ENCODE data around the gene ATP2B3.
A peak's percentile ranks its signal among the peaks of the same experiment; 100 is the strongest.

Gene ATP2B3

GRCh38 chrX:153517423-153517822, at the start of gene ATP2B3:
Gene ATP2B3 (plus strand): TSS chrX:153517642. CDS start chrX:153536248, 18,606 bp downstream.
- DNase-seq, result no peak

- no peak for DNase-seq
Measured at GRCh38 chrX:153468008-153468580, 49.3 kb upstream of the ATP2B3 start.

- peak; percentile 27 for DNase-seq
Measured at GRCh38 chrX:153469811-153470410, 47.5 kb upstream of the ATP2B3 start.

- DNase-seq, result peak; percentile 85
Measured at GRCh38 chrX:153470411-153471363, 46.8 kb upstream of the ATP2B3 start, which contains the start of gene HAUS7. Gene HAUS7 (minus strand): TSS chrX:153470576. CDS start chrX:153470557, 19 bp downstream.

- DNase-seq, result no peak
Measured at GRCh38 chrX:153471663-153472280, 45.7 kb upstream of the ATP2B3 start.

- DNase-seq, result no peak
Measured at GRCh38 chrX:153473126-153473525, 44.3 kb upstream of the ATP2B3 start.

- no peak for DNase-seq
Measured at GRCh38 chrX:153474266-153474665, 43.2 kb upstream of the ATP2B3 start.

DNA sequence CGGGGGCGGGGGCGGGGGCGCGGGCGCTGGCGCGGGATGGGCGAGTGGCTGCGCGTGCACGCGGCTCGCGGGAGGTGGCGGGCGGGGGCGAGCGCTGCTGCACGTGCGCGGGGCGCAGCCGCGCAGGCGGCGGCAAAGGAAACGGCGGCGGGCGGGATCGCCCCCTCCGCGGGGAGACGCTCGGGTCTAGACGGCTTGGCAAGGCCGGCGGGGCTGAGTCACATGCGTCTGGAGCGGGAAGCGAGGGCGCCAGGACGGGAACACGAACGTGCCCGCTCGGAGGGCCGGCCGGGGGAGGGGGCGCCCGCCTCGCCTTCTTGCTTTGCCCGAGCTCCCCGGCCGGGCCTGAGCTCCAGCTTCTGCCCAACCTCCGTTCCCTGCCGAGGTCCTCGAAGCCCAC, 42.7 kb upstream of the ATP2B3 start:
- DNase-seq, result peak; percentile 40

DNA sequence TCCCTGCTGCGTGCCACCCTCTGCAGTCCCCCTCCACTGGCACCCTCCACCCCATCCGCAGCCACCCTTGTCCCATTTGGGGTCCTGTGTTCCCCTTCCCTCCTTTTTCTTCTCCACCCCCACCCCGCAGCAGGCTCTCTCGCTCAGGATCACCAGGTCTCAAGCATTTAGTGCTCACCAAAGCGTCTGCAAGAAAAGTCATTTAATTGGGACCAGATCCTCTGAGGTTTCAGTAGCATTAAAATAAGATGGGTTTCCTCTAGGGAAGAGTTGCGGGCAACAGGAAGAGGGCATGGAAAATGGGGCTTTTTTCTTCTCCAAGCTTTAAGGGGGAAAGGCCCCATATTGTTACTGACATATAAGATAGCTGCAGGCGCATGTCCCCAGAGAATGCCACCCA, 42.2 kb upstream of the ATP2B3 start:
- DNase-seq, result no peak

GRCh38 chrX:153475751-153476281, 41.6 kb upstream of the ATP2B3 start:
- no peak for DNase-seq

DNA sequence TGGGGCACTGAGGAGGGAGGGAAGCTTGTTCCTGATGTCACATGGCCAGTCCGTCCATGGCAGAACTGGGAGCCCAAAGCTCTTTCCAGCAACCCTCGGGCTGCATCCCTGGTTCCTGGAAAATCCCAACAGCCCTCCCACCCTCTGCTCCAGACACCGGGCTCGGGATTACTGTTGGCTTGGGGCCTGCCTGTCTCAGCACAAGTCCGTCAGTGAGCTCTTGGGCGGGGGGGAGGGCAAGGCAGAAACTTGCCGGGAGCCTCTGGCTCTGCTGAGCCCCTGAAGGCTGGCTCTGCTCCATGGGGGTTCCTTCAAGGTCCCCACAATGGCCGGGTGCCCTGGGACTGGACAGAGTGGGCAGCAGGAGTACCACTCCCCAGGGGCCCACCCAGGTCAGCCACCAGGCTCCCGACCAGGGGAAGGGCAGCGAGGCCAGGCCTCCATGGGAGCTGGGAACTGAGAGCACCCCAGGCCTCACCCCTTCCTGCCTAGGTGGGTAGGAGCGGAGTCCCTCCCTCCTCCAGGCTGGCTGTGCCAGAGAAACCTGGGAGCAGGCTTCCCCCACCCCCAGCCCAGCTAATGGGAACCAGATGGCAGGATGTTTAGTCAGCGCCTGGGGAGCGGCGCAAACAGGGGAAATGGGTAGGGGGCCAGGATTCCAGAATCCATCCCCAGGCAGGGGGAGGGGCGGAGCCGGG, 40.6 kb upstream of the ATP2B3 start:
- DNase-seq, result no peak

DNA sequence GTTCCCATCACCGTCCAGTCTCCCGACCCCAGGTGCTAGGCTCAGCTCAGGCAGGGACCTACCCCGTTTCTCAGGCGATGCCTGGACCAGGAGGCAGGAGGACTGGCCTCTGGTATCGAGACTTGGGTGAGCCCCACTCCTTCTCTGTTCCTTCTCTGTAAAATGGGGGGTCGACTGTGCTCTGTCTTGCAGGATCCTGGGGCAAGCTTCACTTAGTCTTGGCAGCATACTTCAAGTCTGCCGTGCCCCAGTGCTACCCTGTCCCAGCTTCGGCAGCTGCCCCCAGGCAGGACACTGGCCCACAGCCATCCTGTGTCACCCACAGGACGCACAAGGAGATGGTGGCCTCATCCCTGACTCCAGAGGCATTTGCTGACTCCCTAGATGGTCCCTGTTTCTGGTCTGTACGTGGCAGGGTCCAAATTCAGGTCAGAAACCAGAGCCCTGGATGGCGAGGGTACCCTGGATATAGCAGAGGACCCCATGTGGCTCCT, 40.0 kb upstream of the ATP2B3 start:
- DNase-seq, result no peak

- no peak for DNase-seq
Measured at GRCh38 chrX:153477901-153478300, 39.5 kb upstream of the ATP2B3 start.

- no peak for DNase-seq
Measured at GRCh38 chrX:153478746-153479145, 38.7 kb upstream of the ATP2B3 start.

- DNase-seq, result no peak
Measured at GRCh38 chrX:153481043-153481442, 36.4 kb upstream of the ATP2B3 start.

DNA sequence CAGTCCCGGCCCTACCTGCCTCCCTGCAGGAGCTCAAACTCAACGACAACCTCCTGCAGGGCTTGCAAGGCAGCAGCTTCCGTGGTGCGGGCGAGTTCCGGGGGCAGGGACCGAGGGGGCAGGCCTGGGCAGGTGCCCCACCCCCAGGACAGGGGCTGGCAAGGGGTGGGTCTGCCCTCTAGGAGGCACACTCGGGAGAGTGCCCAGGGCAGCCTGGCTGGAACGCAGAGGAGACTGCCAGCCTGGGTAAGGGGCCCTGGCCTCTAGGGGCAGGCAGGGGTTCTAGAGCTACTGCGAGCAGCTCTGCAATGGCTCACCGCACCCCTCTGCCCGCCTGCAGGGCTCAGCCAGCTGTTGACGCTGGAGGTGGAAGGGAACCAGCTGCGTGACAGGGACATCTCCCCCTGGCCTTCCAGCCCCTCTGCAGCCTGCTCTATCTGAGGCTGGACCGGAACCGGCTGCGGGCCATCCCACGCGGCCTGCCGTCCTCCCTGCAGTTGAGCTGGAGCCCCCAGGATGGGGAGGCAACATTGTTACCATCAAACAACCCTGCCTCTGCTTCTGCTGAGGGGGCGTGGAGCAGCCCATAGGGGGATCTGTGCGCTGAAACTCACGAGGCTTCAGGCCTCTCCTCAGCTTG, 34.9 kb upstream of the ATP2B3 start:
- no peak for DNase-seq

- no peak for DNase-seq
Measured at GRCh38 chrX:153485396-153486080, 31.9 kb upstream of the ATP2B3 start.

- no peak for DNase-seq
Measured at GRCh38 chrX:153486171-153486570, 31.3 kb upstream of the ATP2B3 start.

GRCh38 chrX:153487590-153488071, 29.8 kb upstream of the ATP2B3 start:
- DNase-seq, result no peak

DNA sequence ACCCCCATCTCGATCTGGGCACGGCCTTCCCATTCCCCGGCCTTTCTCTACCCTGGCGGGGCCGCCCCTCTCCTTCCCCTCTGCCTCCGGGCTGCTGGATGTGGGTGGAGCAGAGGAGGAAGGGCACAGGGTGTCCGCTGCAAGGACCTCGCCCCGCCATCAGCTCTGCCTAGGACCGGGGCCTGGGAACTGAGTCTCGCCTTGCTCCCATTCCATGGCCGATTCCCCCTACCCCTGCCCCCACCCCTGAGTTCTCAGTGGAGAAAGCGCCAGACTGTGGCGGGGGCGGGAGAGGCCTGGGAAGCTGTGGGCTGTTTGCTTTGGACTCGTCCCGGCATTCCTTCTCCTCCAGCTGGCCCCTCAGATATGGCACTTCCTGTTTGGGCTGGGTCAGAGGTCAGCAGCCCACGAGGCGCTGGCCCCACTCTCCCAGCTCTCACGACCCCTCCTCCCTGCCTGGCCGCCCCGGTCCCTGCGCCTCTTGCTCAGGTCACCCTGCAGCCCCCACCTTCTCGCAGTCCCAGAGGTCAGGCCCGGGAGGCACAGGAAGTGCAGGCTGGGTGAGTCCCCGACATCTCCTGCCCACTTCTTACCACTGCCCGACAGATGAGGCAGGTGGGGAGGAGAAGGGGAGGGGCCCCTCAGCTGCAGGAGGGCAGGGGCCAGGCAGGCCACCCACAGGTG, 29.1 kb upstream of the ATP2B3 start:
- DNase-seq, result no peak

All from activated naive CD4-positive, alpha-beta T cell treated with Interleukin-2 at 50 U/mL for 16 hours (primary cell).